Heart left ventricle (tissue), 13 donors: ENCODE results near the gene MED22.

Source experiments
- POLR2A ChIP-seq, 2 donors: fragments of 450-650 bp; IDR thresholded peaks; one replicate each; pipeline ENCODE4 v1.6.1; 2017; ENCODE audit warnings: antibody characterized with exemption in 2 of 2, mild to moderate bottlenecking in 2 of 2, moderate library complexity in 2 of 2
- TF ChIP-seq, protein P1 (sequence below), 12 donors: fragments of 200-600 bp; sonication (generic) in 4 of 12; IDR thresholded peaks; one replicate each; pipeline versions ENCODE4 v1.5.0 to v1.8.0; 2018 to 2022; ENCODE audit warnings: antibody characterized with exemption in 12 of 12, mild to moderate bottlenecking in 5 of 12
- donor health status: ischemic (EF 13 %, LVEDD 7.1; RV severe dilation, severe dysfunction).
- donor health status: DM: no; HTN: yes; CAD: no.
- donor health status: DM: no; HTN: no; CAD: no.
- donor health status: ischemic (EF 25% LVEDD 6.9; RV normal size, moderate dysfunction).
- donor health status: ischemic (EF 25% LVEDD 5.7; RV mildly dilated, moderate dysfunction).
- donor health status: ischemic (EF 35%, LVEDD 5.7; RV mildly dilated, moderate dysfunction).
- donor health status: nonischemic (EF 11% LVEDD 7.7; RV severe dilation, severe dysfunction).
- donor health status: DM: yes; HTN: yes; CAD: no.
- donor health status: PGD.
- donor health status: ischemic (EF 29% LVEDD 5.4; RV normal size, mild dysfunction).
- donor health status: nonischemic (EF 23%, LVEDD 6.1; RV moderate dilation, normal function).

DNA sequence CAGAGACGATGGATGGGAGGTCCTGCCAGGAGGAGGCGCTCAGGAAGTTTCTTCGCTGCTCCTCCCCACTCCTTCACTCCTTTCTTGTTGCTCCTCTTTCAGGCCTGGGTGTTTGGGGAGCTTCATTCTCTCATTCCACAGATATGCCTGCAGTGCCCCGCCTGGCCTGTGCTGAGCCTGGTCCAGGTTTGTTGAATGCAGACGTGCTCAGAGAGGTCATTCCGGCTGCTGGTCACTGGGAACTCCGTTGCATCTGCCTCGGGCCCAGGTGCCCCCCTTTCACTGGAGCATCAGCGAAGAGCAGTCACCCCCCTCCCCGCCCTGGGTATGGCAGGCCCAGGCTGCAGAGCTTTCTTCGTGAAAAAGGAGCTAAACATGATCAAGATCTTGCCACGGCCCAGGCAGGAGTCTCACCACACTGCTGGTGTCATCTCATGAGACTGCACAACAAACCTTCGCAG, 27.5 kb downstream of the MED22 start:
- TF ChIP-seq, protein P1, sequence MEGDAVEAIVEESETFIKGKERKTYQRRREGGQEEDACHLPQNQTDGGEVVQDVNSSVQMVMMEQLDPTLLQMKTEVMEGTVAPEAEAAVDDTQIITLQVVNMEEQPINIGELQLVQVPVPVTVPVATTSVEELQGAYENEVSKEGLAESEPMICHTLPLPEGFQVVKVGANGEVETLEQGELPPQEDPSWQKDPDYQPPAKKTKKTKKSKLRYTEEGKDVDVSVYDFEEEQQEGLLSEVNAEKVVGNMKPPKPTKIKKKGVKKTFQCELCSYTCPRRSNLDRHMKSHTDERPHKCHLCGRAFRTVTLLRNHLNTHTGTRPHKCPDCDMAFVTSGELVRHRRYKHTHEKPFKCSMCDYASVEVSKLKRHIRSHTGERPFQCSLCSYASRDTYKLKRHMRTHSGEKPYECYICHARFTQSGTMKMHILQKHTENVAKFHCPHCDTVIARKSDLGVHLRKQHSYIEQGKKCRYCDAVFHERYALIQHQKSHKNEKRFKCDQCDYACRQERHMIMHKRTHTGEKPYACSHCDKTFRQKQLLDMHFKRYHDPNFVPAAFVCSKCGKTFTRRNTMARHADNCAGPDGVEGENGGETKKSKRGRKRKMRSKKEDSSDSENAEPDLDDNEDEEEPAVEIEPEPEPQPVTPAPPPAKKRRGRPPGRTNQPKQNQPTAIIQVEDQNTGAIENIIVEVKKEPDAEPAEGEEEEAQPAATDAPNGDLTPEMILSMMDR (IDR thresholded peaks at IDR 0.05) = no peak
- TF ChIP-seq POLR2A (IDR thresholded peaks at IDR 0.05) = no peak
